GM19438 (cell line): ENCODE measurements around the gene TMEM191B.
A peak's percentile ranks its signal among the peaks of the same experiment; 100 is the strongest.
"Not testable (repeated sequence)": the region's sequence is repeated elsewhere in the genome, so short reads cannot be mapped to it uniquely, and the experiment has no call there.

Source experiments
- ATAC-seq: cut with Tn5 transposase; IDR thresholded peaks from one replicate; pipeline ENCODE4 v1.9.1; 2021; ENCODE audit warnings: low read depth; ENCODE audit not compliant: unreplicated experiment

Gene TMEM191B

DNA sequence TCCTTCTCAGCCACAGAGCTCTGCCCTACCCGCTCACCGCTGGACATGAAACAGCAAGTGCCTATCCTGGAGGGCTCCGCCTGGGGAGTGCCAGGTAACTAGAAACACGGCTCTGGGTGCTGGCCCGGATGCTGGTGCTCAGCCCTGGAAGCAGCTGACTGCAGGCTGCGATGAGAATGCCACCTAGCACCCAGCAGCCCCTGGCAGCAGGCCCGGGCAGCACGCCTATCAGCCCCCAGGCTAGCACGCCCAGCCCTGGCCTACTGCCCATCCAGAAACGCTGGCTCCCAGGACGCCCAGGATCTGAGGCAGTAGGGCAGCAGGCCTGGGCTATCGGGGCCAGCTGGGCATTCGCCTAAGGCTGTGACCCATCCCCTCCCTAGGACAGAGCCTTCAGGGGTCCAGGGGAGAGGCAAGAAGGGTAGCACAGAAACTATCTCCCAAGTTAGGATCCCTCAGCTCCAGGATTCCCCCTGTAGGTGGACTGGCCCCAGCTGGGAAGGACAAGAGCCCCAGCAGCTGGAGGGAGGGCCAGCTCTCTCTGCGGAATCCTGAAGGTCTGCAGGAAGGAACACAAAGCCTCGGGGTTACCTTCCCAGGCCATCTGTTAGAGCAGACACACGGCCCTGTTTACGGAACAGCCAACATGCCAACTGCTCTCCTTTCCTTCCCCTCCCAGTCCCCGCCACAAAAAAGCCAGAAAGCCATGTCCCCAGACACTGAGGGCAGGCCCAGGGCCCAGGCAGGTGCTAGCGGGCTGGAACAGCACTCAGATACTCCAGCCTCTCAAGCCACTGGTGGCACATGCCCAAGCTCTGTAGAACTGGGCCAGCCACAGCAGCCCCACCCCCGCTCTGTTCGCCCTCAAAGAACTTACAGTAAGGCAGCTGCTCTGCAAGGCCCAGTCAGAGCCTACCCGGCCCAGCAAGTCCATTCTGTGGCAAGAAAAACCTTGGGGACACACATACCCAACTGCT, 27.0 kb downstream of the TMEM191B start:
- not testable (repeated sequence) for ATAC-seq

DNA sequence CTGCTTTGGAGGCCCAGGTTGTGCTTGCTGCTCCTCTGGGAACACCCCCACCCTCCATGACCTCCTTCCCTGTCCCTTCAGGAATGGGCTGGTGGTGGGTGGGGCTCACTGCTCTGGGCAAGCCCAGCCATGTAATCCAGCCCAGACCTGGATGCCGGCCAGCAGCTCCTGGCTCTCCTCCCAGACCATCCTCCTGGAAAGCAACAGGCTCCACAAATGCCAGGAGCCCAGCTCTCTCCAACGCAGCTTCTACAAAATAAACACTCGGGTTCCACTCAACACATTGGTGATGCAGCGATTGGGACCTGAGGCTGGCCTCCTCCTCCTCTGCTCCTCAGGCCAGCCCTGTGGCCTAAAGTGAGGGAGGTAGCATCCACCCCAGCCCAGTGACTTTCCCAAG, 30.9 kb downstream of the TMEM191B start:
- not testable (repeated sequence) for ATAC-seq

- not testable (repeated sequence) for ATAC-seq
Observed at GRCh38 chr22:18558939-18559338, 31.3 kb downstream of the TMEM191B start.

- ATAC-seq, result not testable (repeated sequence)
Observed at GRCh38 chr22:18560099-18560974, 32.7 kb downstream of the TMEM191B start.

GRCh38 chr22:18570509-18571246, 43.1 kb downstream of the TMEM191B start:
- ATAC-seq, result not testable (repeated sequence)

DNA sequence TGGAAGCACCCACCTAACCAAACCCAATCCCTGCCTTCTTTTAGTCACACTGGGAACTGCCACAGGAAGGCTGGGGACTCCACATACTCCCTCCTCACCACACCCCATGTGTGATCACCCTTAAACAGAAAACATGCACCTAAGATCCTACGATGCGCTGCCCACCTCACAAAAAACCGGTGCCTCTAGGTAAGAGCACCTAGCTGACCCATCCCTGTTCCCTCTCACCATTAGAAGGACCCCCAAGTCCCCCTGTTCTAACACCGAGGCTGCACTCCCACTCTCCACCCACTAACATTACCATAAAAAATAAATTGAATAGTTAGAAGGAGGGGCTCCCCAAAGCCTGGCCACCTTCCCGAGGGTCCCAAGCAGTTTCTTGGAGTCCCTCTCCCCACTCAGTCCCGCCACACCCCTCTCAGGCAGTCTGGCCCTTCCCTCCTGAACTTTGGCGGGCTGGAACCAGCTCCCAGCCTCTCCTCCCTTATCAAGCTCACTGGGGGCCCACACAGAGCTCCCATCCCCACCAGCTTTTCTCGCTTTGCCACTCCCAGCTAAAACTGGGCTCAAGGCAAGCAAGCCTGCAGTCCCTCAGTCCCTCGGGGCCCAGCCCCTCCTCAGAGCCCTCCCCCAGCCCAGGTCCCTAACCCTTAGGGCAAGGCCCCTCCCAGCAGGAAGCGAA, 46.0 kb downstream of the TMEM191B start:
- not testable (repeated sequence) for ATAC-seq

- not testable (repeated sequence) for ATAC-seq
Observed at GRCh38 chr22:18574555-18574954, 47.0 kb downstream of the TMEM191B start.

- not testable (repeated sequence) for ATAC-seq
Observed at GRCh38 chr22:18575686-18576085, 48.1 kb downstream of the TMEM191B start.

- peak; percentile 35 for ATAC-seq
Observed at GRCh38 chr22:18577090-18577818, 49.7 kb downstream of the TMEM191B start.

GRCh38 chr22:18577847-18578246, 50.2 kb downstream of the TMEM191B start:
- ATAC-seq, result peak; percentile 72
